H1 (cell line): ENCODE data around the gene TTC31. TPM values are rescaled to one million over a fixed set of nuclear protein-coding genes. Genes with fewer than 3 reads are reported as not detected.

ENCODE experiments used
- CTCF ChIA-PET: fragments of 300-600 bp; sonication (Branson Sonifier 250); formaldehyde crosslinking; loops from one replicate; lab custom pipeline; 2021; ENCODE audit not compliant: partially characterized antibody; lab: Charles Lee
- POLR2A ChIA-PET: fragments of 300-600 bp; sonication (Branson Sonifier 250); formaldehyde crosslinking; loops from one replicate; lab custom pipeline; 2021; ENCODE audit warnings: inconsistent platforms; ENCODE audit not compliant: partially characterized antibody; lab: Charles Lee
- DNase-seq, 2 experiments: peaks; one replicate each; pipeline versions ENCODE4 v3.0.0 to v3.0.0-alpha.2; 2010 to 2022; ENCODE audit warnings: low spot score in 2 of 2, low read depth in 1 of 2, mixed read lengths in 1 of 2
- FAIRE-seq: peaks from 2 replicates; lab custom pipeline; 2011; peaks lifted over from hg19 to GRCh38; lab: Jason Lieb, UNC
- H2AFZ ChIP-seq: 2 replicates; pipeline ENCODE4 v1.8.1; 2012; ENCODE audit warnings: low read length, inconsistent platforms
- H2AK5ac ChIP-seq: 2 replicates; pipeline ENCODE4 v1.6.1; 2013; ENCODE audit warnings: low read depth, low read length
- H2BK120ac ChIP-seq: replicated peaks from 2 replicates; pipeline ENCODE3; 2013; ENCODE audit warnings: low read depth, low read length, inconsistent platforms
- H2BK12ac ChIP-seq: 2 replicates; pipeline ENCODE4 v1.6.1; 2013; ENCODE audit warnings: low read depth, low read length
- H2BK15ac ChIP-seq: 2 replicates; pipeline ENCODE4 v1.6.1; 2013; ENCODE audit warnings: low read length
- H2BK20ac ChIP-seq: 2 replicates; pipeline ENCODE4 v1.6.1; 2013; ENCODE audit warnings: low read length
- H2BK5ac ChIP-seq: 2 replicates; pipeline ENCODE4 v1.6.1; 2013; ENCODE audit warnings: low read depth, low read length
- H3K14ac ChIP-seq: 2 replicates; pipeline ENCODE4 v1.6.1; 2013; ENCODE audit warnings: inconsistent platforms; ENCODE audit not compliant: insufficient read length
- H3K18ac ChIP-seq: 2 replicates; pipeline ENCODE4 v1.6.1; 2013; ENCODE audit warnings: low read length; ENCODE audit errors: extremely low read depth
- H3K23ac ChIP-seq: 2 replicates; pipeline ENCODE4 v1.6.1; 2013; ENCODE audit warnings: inconsistent platforms; ENCODE audit not compliant: insufficient read length
- H3K23me2 ChIP-seq: 2 replicates; pipeline ENCODE4 v1.6.1; 2013; ENCODE audit warnings: low read depth, low read length
- H3K27ac ChIP-seq: 2 replicates; pipeline ENCODE4 v1.6.1; 2011; ENCODE audit warnings: low read depth, low read length, inconsistent platforms
- H3K27me3 ChIP-seq, 4 experiments: replicated peaks in 1 of 4; 1 replicate in 1 of 4; 2 replicates in 3 of 4; pipeline versions ENCODE4 v1.6.1 to v1.8.1; 2011 to 2013; ENCODE audit warnings: low read length in 3 of 4, mild to moderate bottlenecking in 3 of 4, inconsistent platforms in 2 of 4, mixed read lengths in 2 of 4, moderate library complexity in 1 of 4; ENCODE audit not compliant: control insufficient read depth in 3 of 4, insufficient read depth in 3 of 4; ENCODE audit errors: extremely low read depth in 1 of 4
- H3K36me3 ChIP-seq, 4 experiments: 2 replicates each; pipeline versions ENCODE4 v1.6.1 to v1.8.1; 2011 to 2013; ENCODE audit warnings: mild to moderate bottlenecking in 4 of 4, low read length in 3 of 4, moderate library complexity in 2 of 4, control low read depth in 1 of 4, inconsistent platforms in 1 of 4; ENCODE audit not compliant: insufficient read depth in 4 of 4, control insufficient read depth in 2 of 4
- H3K4ac ChIP-seq: replicated peaks from 2 replicates; pipeline ENCODE3; 2013; ENCODE audit warnings: low read length, low read depth, mixed read lengths, inconsistent platforms; ENCODE audit not compliant: insufficient read length
- H3K4me1 ChIP-seq, 4 experiments: replicated peaks in 1 of 4; 1 replicate in 1 of 4; 2 replicates in 3 of 4; pipeline versions ENCODE4 v1.6.1 to v1.8.1; 2011 to 2013; ENCODE audit warnings: low read length in 3 of 4, inconsistent platforms in 2 of 4, mixed read lengths in 1 of 4; ENCODE audit not compliant: insufficient read depth in 4 of 4, control insufficient read depth in 3 of 4
- H3K4me2 ChIP-seq, 2 experiments: 2 replicates each; pipeline versions ENCODE4 v1.6.1 to v1.8.1; 2011 to 2013; ENCODE audit warnings: low read depth in 2 of 2, low read length in 2 of 2, control low read depth in 1 of 2, inconsistent platforms in 1 of 2, mild to moderate bottlenecking in 1 of 2; ENCODE audit not compliant: insufficient read depth in 1 of 2
- H3K4me3 ChIP-seq, 4 experiments: fragments of 200-600, 300-600 bp in 1 of 4; sonication (generic), shearing (Covaris generic), sonication (Bioruptor Twin) in 1 of 4; 2 replicates each; pipeline versions ENCODE4 v1.5.1 to v1.8.1; 2011 to 2016; ENCODE audit warnings: low read length in 4 of 4, low read depth in 3 of 4, control low read depth in 2 of 4, inconsistent platforms in 2 of 4, mild to moderate bottlenecking in 2 of 4, mixed read lengths in 1 of 4, moderate library complexity in 1 of 4; ENCODE audit not compliant: insufficient read depth in 2 of 4; ENCODE audit errors: extremely low read depth in 1 of 4
- H3K56ac ChIP-seq: replicated peaks from 2 replicates; pipeline ENCODE3; 2013; ENCODE audit warnings: low read depth, mild to moderate bottlenecking, mixed read lengths, low read length, inconsistent platforms; ENCODE audit not compliant: insufficient read length
- H3K79me1 ChIP-seq: 2 replicates; pipeline ENCODE4 v1.6.1; 2013; ENCODE audit warnings: low read depth, low read length, control low read depth
- H3K79me2 ChIP-seq, 2 experiments: 2 replicates each; pipeline versions ENCODE4 v1.6.1 to v1.8.1; 2012 to 2013; ENCODE audit warnings: low read length in 2 of 2, mild to moderate bottlenecking in 2 of 2, inconsistent platforms in 1 of 2; ENCODE audit not compliant: insufficient read depth in 2 of 2, control insufficient read depth in 1 of 2
- H3K9ac ChIP-seq, 4 experiments: replicated peaks in 1 of 4; 1 replicate in 1 of 4; 2 replicates in 3 of 4; pipeline versions ENCODE4 v1.6.1 to v1.8.1; 2011 to 2013; ENCODE audit warnings: low read depth in 3 of 4, low read length in 3 of 4, control low read depth in 2 of 4, mild to moderate bottlenecking in 2 of 4, moderate library complexity in 2 of 4, inconsistent platforms in 1 of 4; ENCODE audit errors: extremely low read depth in 1 of 4
- H3K9me3 ChIP-seq, 2 experiments: 2 replicates each; pipeline versions ENCODE4 v1.6.1 to v1.8.1; 2012 to 2013; ENCODE audit warnings: mild to moderate bottlenecking in 2 of 2, moderate library complexity in 2 of 2, control low read depth in 1 of 2, inconsistent platforms in 1 of 2, low read depth in 1 of 2, low read length in 1 of 2, mixed read lengths in 1 of 2; ENCODE audit not compliant: insufficient read depth in 2 of 2
- H4K20me1 ChIP-seq, 2 experiments: replicated peaks in 1 of 2; 2 replicates each; pipeline versions ENCODE3 to v1.8.1; 2011 to 2013; ENCODE audit warnings: inconsistent platforms in 2 of 2, low read length in 2 of 2, mild to moderate bottlenecking in 1 of 2; ENCODE audit not compliant: insufficient read depth in 2 of 2, control insufficient read depth in 1 of 2
- H4K5ac ChIP-seq: 2 replicates; pipeline ENCODE4 v1.6.1; 2013; ENCODE audit warnings: low read length, low read depth, mixed read lengths, inconsistent platforms; ENCODE audit not compliant: insufficient read length
- H4K8ac ChIP-seq: 2 replicates; pipeline ENCODE4 v1.8.0; 2013; ENCODE audit warnings: mild to moderate bottlenecking, moderate library complexity, low read length, inconsistent platforms; ENCODE audit not compliant: insufficient read depth; ENCODE audit errors: extremely low read depth
- H4K91ac ChIP-seq: replicated peaks from 2 replicates; pipeline ENCODE3; 2013; ENCODE audit warnings: low read length, mixed read lengths, inconsistent platforms; ENCODE audit not compliant: insufficient read length
- BACH1 ChIP-seq: IDR thresholded peaks from 2 replicates; pipeline ENCODE4 v1.6.1; 2012; ENCODE audit warnings: low read length, improper control_type of control experiment
- BRCA1 ChIP-seq: IDR thresholded peaks from 2 replicates; pipeline ENCODE4 v1.6.1; 2012; ENCODE audit warnings: low read depth, low read length, improper control_type of control experiment
- FOSL1 ChIP-seq: IDR thresholded peaks from 2 replicates; pipeline ENCODE4 v1.6.1; 2011; ENCODE audit warnings: mild to moderate bottlenecking, low read depth, low read length, moderate library complexity; ENCODE audit not compliant: insufficient read depth
- GTF2F1 ChIP-seq: IDR thresholded peaks from 2 replicates; pipeline ENCODE4 v1.6.1; 2012; ENCODE audit warnings: low read depth, low read length, improper control_type of control experiment, borderline replicate concordance
- JUND ChIP-seq: IDR thresholded peaks from 2 replicates; pipeline ENCODE4 v1.6.1; 2011; ENCODE audit warnings: mild to moderate bottlenecking, improper control_type of control experiment, low read length
- RAD21 ChIP-seq, 2 experiments: IDR thresholded peaks in 1 of 2; conservative IDR thresholded peaks in 1 of 2; 2 replicates each; pipeline ENCODE4 v1.6.1; 2011; ENCODE audit warnings: low read depth in 2 of 2, low read length in 2 of 2, improper control_type of control experiment in 1 of 2, inconsistent platforms in 1 of 2, mild to moderate bottlenecking in 1 of 2, moderate library complexity in 1 of 2
- RFX5 ChIP-seq: IDR thresholded peaks from 2 replicates; pipeline ENCODE4 v1.6.1; 2011; ENCODE audit warnings: low read depth, low read length, improper control_type of control experiment, borderline replicate concordance
- SAP30 ChIP-seq: fragments of 300-600 bp; sonication (generic); IDR thresholded peaks from 2 replicates; pipeline ENCODE4 v1.7.1; 2012; ENCODE audit warnings: low read length, moderate library complexity, mild to moderate bottlenecking, inconsistent platforms; ENCODE audit not compliant: insufficient read depth, insufficient replicate concordance
- SIX5 ChIP-seq: IDR thresholded peaks from 2 replicates; pipeline ENCODE4 v1.6.1; 2011; ENCODE audit warnings: mild to moderate bottlenecking, low read depth, low read length
- TBP ChIP-seq: IDR thresholded peaks from 2 replicates; pipeline ENCODE4 v1.6.1; 2011; ENCODE audit warnings: low read depth, low read length, improper control_type of control experiment
- WGBS, 2 experiments: shearing (Covaris generic) in 1 of 2; methylation state at CpG; one replicate each; pipeline versions ENCODE4 v1.1.6 to v1.1.7; 2013 to 2015; ENCODE audit warnings: low lambda C conversion rate in 2 of 2, mixed read lengths in 2 of 2, inconsistent platforms in 1 of 2, low coverage in 1 of 2, missing lambda C conversion rate in 1 of 2; ENCODE audit not compliant: insufficient replicate concordance in 2 of 2, insufficient coverage in 1 of 2, insufficient read length in 1 of 2; ENCODE audit errors: extremely low coverage in 1 of 2, missing lambda C conversion rate in 1 of 2; 5-methylcytosine and 5-hydroxymethylcytosine counted together
- polyA plus RNA-seq, 7 experiments: library from polyadenylated mRNA; depleted of rRNA in 3 of 7; stranded (reverse) in 5 of 7; unstranded in 2 of 7; fragments of >200 nt in 5 of 7; fragments of 200-250 nt in 2 of 7; gene quantifications; 1 replicate in 5 of 7; 2 replicates in 1 of 7; 4 replicates in 1 of 7; pipeline versions ENCODE4 v1.2.1 to v1.2.3, GENCODE V29; 2011 to 2013; ENCODE audit warnings: missing spikeins in 2 of 7, mixed read lengths in 2 of 7
- total RNA-seq: library from RNA; stranded (reverse); fragmentation: NEBNext Ultra II Directional; extraction: Animal tissue kit (Norgen Biotek cat#: 25700); gene quantifications from 2 replicates; pipeline ENCODE4 v1.2.1, GENCODE V29; 2021

Gene TTC31
- total and polyA plus RNA-seq, 2 of the 8 experiments (the other 6 are each of a cell fraction or from before 2014, with no cell fraction given) = 28.8 to 29.9 TPM

- Histone ChIP-seq H3K79me1 (peaks cover 10% of the 10 kb centered on the region), H2BK20ac (no peak overlapping the region), H3K27me3 (no peaks in the 10 kb centered on the region; a peak in 1 of 7 replicates), H2AK5ac (no peak overlapping the region), H3K27ac (no peak overlapping the region), H2BK5ac (no peak overlapping the region), H2BK12ac (no peak overlapping the region), H3K18ac (peak overlapping the region; percentile 21; the same call in 1 of the 2 replicates), H3K9ac (peak overlapping the region; percentile 47 to 89 (median 63); a peak in 6 of 7 replicates), H3K56ac (no peak overlapping the region), H3K14ac (no peak overlapping the region), H2BK15ac (no peak overlapping the region), H3K4me1 (peaks cover 4 to 13% (median 6%) of the 10 kb centered on the region in 4 experiments; a peak in 6 of 7 replicates), H2BK120ac (no peak overlapping the region), H2AFZ (peak overlapping the region; percentile 10; the same call in 1 of the 2 replicates), H3K79me2 (peaks cover 0 to 18% of the 10 kb centered on the region in 2 experiments; a peak in 2 of 4 replicates), H4K8ac (peak overlapping the region; percentile 26; the same call in 1 of the 2 replicates), H3K4me3 (peak overlapping the region; percentile 64 to 99 (median 87)), H4K20me1 (peaks cover 6 to 9% of the 10 kb centered on the region in 2 experiments), H4K91ac (no peak overlapping the region), H3K4me2 (peak overlapping the region; percentile 84 to 88), H3K36me3 (peaks cover 6 to 31% (median 25%) of the 10 kb centered on the region in 4 experiments; a peak in 7 of 8 replicates), H3K23ac (no peak overlapping the region), H4K5ac (no peak overlapping the region), H3K4ac (no peak overlapping the region), H3K9me3 (no peaks in the 10 kb centered on the region), H3K23me2 (peaks cover 9% of the 10 kb centered on the region; the same call in 1 of the 2 replicates)
- POLR2A ChIA-PET = interaction anchor here (0.8 to 5.9 kb wide), 21 partner anchors 8 to 90 kb away, joined by 3 to 73 read pairs (median 9); partner anchors contain the start of genes CCDC142, LBX2, LOXL3 and MRPL53
- CTCF ChIA-PET = interaction anchor here (0.6 to 7.0 kb wide), 12 partner anchors 8 to 77 kb away, joined by 3 to 53 read pairs (median 3); partner anchors contain the start of genes CCDC142 and TTC31
- DNase-seq (no peak), FAIRE-seq (no peak)
- 23% methylated on average over 47 of the region's 54 CpGs; no CpG with 5 or more reads in 1 of the 2 experiments for WGBS, 2 experiments
- TF ChIP-seq GTF2F1 (no peak), RFX5 (no peak), BRCA1 (no peak), BACH1 (no peak), SAP30 (no peak), FOSL1 (no peak), SIX5 (no peak), JUND (no peak), TBP (no peak), RAD21 (IDR thresholded peaks at IDR 0.05 in 1 of 2, conservative IDR thresholded peaks at IDR 0.05 in 1 of 2; ENCODE audit: low read depth in 2 of 2, low read length in 2 of 2) (no peak)
These were observed 47.6 kb downstream of the TTC31 start for GRCh38 chr2:74530239-74531187.
